Stomach (tissue), 4 donors: Measurements from ENCODE around the gene ZNF519.
"Not testable (repeated sequence)": the region's sequence is repeated elsewhere in the genome, so short reads cannot be mapped to it uniquely, and the experiment has no call there.

Experiments
- EP300 ChIP-seq: sonication (generic); formaldehyde crosslinking; IDR thresholded peaks from one replicate; pipeline ENCODE4 v1.6.1; 2017; ENCODE audit warnings: antibody characterized with exemption
- POLR2A ChIP-seq, 4 donors: fragments of 450-650 bp; IDR thresholded peaks; one replicate each; pipeline ENCODE4 v1.6.1; 2016; ENCODE audit warnings: antibody characterized with exemption in 4 of 4, control low read depth in 2 of 4, mild to moderate bottlenecking in 1 of 4, moderate library complexity in 1 of 4
- TF ChIP-seq, protein P1 (sequence below), 7 experiments: fragments of 450-650 bp in 4 of 7; fragments of 200-600 bp in 3 of 7; sonication (generic) in 3 of 7; IDR thresholded peaks; one replicate each; pipeline ENCODE4 v1.5.1; 2016 to 2019; ENCODE audit warnings: antibody characterized with exemption in 7 of 7, control low read depth in 2 of 7, mild to moderate bottlenecking in 1 of 7

DNA sequence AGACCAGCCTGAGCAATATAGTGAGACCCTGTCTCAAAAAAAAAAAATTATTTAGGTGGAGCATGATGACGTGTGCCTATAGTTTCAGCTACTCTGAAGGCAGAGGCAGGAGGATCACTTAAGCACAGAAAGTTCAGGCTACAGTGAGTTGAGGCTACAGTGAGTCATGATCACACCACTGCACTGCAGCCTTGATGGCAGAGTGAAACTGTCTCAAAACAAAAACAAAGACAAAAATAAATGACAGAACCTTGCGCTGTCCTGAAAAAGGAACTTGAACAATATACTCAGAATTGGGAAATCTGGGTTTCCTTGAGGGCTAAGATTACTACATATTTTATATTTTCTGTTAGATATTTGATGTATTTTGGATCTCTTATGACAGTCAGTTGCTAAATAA is 7.3 kb upstream of the ZNF519 start:
- TF ChIP-seq, protein P1, sequence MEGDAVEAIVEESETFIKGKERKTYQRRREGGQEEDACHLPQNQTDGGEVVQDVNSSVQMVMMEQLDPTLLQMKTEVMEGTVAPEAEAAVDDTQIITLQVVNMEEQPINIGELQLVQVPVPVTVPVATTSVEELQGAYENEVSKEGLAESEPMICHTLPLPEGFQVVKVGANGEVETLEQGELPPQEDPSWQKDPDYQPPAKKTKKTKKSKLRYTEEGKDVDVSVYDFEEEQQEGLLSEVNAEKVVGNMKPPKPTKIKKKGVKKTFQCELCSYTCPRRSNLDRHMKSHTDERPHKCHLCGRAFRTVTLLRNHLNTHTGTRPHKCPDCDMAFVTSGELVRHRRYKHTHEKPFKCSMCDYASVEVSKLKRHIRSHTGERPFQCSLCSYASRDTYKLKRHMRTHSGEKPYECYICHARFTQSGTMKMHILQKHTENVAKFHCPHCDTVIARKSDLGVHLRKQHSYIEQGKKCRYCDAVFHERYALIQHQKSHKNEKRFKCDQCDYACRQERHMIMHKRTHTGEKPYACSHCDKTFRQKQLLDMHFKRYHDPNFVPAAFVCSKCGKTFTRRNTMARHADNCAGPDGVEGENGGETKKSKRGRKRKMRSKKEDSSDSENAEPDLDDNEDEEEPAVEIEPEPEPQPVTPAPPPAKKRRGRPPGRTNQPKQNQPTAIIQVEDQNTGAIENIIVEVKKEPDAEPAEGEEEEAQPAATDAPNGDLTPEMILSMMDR (IDR thresholded peaks at IDR 0.05), result not testable (repeated sequence)
- not testable (repeated sequence) for TF ChIP-seq POLR2A (IDR thresholded peaks at IDR 0.05); EP300
